KMS-11 (cell line): ENCODE results near the gene PHTF2.

Experiments used
- H2AFZ ChIP-seq: fragments of 200-600 bp; sonication (generic); 2 replicates; pipeline ENCODE4 v1.6.1; 2016; ENCODE audit warnings: antibody characterized with exemption, mixed run types, low read depth
- H3K27ac ChIP-seq: fragments of 200-600 bp; sonication (generic); 2 replicates; pipeline ENCODE4 v1.6.1; 2016; ENCODE audit warnings: mild to moderate bottlenecking, mixed run types
- H3K27me3 ChIP-seq: fragments of 200-600 bp; sonication (generic); 2 replicates; pipeline ENCODE4 v1.6.1; 2017; ENCODE audit warnings: mild to moderate bottlenecking, low read depth, mixed run types, moderate library complexity; ENCODE audit not compliant: insufficient read depth
- H3K36me3 ChIP-seq: fragments of 200-600 bp; sonication (generic); 2 replicates; pipeline ENCODE4 v1.6.1; 2017; ENCODE audit warnings: mild to moderate bottlenecking, mixed run types; ENCODE audit not compliant: insufficient read depth
- H3K4me1 ChIP-seq: fragments of 200-600 bp; sonication (generic); 2 replicates; pipeline ENCODE4 v1.6.1; 2016; ENCODE audit warnings: mild to moderate bottlenecking, low read depth, mixed run types; ENCODE audit not compliant: poor library complexity, severe bottlenecking
- H3K4me2 ChIP-seq: fragments of 200-600 bp; sonication (generic); 2 replicates; pipeline ENCODE4 v1.7.0; 2016; ENCODE audit warnings: mild to moderate bottlenecking, mixed run types
- H3K4me3 ChIP-seq: fragments of 200-600 bp; sonication (generic); IDR thresholded peaks from 2 replicates; pipeline ENCODE4 v1.6.1; 2017; ENCODE audit warnings: low read depth, low read length, mixed read lengths; ENCODE audit not compliant: insufficient read depth
- H3K79me2 ChIP-seq: fragments of 200-600 bp; sonication (generic); 2 replicates; pipeline ENCODE4 v1.6.1; 2016; ENCODE audit warnings: low read depth, mixed run types; ENCODE audit not compliant: insufficient read depth
- H3K9ac ChIP-seq: fragments of 200-600 bp; sonication (generic); 2 replicates; pipeline ENCODE4 v1.6.1; 2016; ENCODE audit warnings: mild to moderate bottlenecking, mixed run types
- H4K20me1 ChIP-seq: fragments of 200-600 bp; sonication (generic); 2 replicates; pipeline ENCODE4 v1.6.1; 2016; ENCODE audit warnings: mild to moderate bottlenecking, mixed run types; ENCODE audit not compliant: insufficient read depth
- TF ChIP-seq, protein P1 (sequence below): fragments of 200-600 bp; sonication (generic); conservative IDR thresholded peaks from 2 replicates; pipeline ENCODE4 v1.6.1; 2017; ENCODE audit warnings: low read depth, mild to moderate bottlenecking, antibody characterized with exemption, low read length, moderate library complexity, mixed read lengths

PHTF2 gene

DNA sequence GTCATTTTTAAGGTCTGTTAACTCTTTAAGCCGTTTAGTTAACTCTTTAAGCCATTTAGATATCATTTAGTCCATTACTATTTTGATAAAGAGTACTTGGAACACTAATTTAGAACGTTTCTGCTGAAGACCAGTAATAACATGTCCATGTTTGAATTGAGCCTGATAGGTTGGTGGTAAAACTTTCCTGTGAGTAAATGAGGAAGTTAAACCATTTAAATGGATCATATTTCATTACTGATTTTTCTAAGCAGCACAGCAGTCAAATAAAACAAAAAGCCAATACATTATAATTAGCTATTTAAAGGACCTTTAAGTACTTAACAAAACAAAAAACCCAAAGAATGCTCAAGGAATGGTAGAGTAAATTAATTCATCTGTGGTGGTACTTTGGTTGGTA, 29.4 kb downstream of the PHTF2 start:
- Histone ChIP-seq H3K36me3 (no peaks in the 10 kb centered on the region; the same call in 1 of the 2 replicates), H4K20me1 (no peaks in the 10 kb centered on the region), H2AFZ (no peak overlapping the region), H3K27ac (no peak overlapping the region), H3K4me2 (no peak overlapping the region), H3K79me2 (peaks cover 9% of the 10 kb centered on the region; the same call in 1 of the 2 replicates), H3K4me1 (no peaks in the 10 kb centered on the region), H3K9ac (no peak overlapping the region), H3K27me3 (no peaks in the 10 kb centered on the region), H3K4me3 (no peak overlapping the region)
- TF ChIP-seq, protein P1, sequence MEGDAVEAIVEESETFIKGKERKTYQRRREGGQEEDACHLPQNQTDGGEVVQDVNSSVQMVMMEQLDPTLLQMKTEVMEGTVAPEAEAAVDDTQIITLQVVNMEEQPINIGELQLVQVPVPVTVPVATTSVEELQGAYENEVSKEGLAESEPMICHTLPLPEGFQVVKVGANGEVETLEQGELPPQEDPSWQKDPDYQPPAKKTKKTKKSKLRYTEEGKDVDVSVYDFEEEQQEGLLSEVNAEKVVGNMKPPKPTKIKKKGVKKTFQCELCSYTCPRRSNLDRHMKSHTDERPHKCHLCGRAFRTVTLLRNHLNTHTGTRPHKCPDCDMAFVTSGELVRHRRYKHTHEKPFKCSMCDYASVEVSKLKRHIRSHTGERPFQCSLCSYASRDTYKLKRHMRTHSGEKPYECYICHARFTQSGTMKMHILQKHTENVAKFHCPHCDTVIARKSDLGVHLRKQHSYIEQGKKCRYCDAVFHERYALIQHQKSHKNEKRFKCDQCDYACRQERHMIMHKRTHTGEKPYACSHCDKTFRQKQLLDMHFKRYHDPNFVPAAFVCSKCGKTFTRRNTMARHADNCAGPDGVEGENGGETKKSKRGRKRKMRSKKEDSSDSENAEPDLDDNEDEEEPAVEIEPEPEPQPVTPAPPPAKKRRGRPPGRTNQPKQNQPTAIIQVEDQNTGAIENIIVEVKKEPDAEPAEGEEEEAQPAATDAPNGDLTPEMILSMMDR = no peak

DNA sequence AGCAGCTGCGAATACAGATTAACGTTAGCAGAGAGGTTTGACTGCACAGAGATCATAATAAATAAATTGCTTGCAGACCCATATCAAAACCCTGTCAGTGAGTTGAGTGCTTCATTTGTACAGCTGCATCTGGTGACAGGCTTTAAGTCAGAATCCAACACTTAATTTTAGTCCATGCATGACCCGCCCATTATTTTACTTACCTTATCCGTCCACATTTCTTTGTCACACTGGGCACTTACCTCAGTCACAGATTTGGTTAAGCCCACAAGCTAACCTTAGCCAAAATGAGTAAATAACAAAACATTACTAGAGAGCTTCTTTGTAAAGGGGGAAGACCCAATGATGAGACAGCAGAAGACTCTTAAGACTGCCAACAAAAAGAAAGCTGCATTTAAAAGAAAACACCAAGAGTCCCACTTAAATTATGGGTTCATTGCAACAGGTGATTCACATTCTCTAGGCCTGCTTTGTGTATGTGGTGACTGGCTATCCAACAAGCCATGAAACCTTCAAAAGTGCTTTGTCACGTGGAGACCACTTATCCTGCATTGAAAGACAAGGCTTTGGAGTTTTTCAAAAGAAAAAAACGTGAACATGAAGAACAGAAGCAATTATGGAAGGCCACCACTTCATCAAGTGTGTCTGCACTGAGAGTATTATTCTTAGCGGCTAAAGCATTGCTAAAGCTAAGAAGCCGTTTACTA, 32.2 kb downstream of the PHTF2 start:
- Histone ChIP-seq H3K4me2 (no peak overlapping the region), H3K27ac (no peak overlapping the region), H3K27me3 (no peaks in the 10 kb centered on the region), H3K79me2 (0 out of 2 replicates have a peak, but pooled peaks cover 9% of the 10 kb centered on the region), H3K4me3 (no peak overlapping the region), H3K4me1 (no peaks in the 10 kb centered on the region), H3K9ac (no peak overlapping the region), H3K36me3 (no peaks in the 10 kb centered on the region), H2AFZ (no peak overlapping the region), H4K20me1 (no peaks in the 10 kb centered on the region)
- TF ChIP-seq, protein P1 = no peak

DNA sequence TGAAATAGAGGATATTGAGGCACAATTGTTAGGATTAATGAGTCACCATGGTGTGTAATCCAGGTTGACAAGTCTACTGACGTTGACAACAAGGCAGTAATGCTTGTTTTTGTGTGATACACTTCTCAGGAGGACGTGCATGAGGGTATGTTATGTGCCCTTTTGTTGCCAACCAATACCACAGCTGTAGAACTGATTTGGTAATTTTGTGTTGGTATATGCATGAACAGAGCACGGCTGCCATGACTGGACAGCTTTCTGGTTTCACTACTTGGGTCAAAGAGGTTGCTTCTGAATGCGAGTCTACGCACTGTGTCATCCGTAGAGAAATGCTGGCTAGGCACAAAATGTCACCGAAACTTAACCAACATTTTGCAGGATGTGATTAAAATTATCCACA, 32.9 kb downstream of the PHTF2 start:
- Histone ChIP-seq H4K20me1 (no peaks in the 10 kb centered on the region), H3K4me1 (no peaks in the 10 kb centered on the region), H3K4me3 (no peak overlapping the region), H3K27ac (no peak overlapping the region), H3K27me3 (no peaks in the 10 kb centered on the region), H3K36me3 (no peaks in the 10 kb centered on the region), H3K4me2 (no peak overlapping the region), H2AFZ (no peak overlapping the region), H3K9ac (no peak overlapping the region), H3K79me2 (0 out of 2 replicates have a peak, but pooled peaks cover 9% of the 10 kb centered on the region)
- TF ChIP-seq, protein P1 = no peak

DNA sequence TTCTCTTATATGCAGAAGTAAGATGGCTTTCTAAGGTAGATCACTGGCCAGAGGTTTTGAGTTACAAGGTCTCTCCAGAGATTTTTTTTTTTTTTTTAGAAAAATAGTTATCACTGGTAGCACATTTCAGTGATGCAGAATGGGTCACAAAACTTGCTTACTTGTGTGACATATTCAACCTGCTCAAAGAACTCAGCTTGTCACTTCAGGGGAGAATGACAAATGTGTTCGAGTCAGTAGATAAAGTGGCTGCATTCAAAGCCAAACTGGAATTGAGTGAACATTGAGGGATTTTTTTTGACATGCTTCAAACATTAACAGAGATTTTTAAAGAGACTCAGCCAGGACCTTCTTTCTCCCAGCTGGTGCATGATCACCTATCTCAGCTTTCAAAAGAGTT, 33.4 kb downstream of the PHTF2 start:
- H3K4me2 ChIP-seq = no peak overlapping the region
- H3K27me3 ChIP-seq = no peaks in the 10 kb centered on the region
- no peak overlapping the region for H3K27ac ChIP-seq
- H3K9ac ChIP-seq = no peak overlapping the region
- TF ChIP-seq, protein P1 = no peak
- H4K20me1 ChIP-seq = no peaks in the 10 kb centered on the region
- H3K4me1 ChIP-seq = no peaks in the 10 kb centered on the region
- H3K79me2 ChIP-seq = 0 out of 2 replicates have a peak, but pooled peaks cover 4% of the 10 kb centered on the region
- H3K36me3 ChIP-seq = no peaks in the 10 kb centered on the region
- no peak overlapping the region for H3K4me3 ChIP-seq
- no peak overlapping the region for H2AFZ ChIP-seq
